GM12892 (cell line): ENCODE results near the gene GPR15.

Experiments used
- POLR2A ChIP-seq: IDR thresholded peaks from 2 replicates; pipeline ENCODE4 v1.6.1; 2011; ENCODE audit warnings: low read depth, low read length, control low read depth
- TAF1 ChIP-seq: IDR thresholded peaks from 2 replicates; pipeline ENCODE4 v1.6.1; 2011; ENCODE audit warnings: low read depth, mild to moderate bottlenecking, control low read depth, low read length, borderline replicate concordance

DNA sequence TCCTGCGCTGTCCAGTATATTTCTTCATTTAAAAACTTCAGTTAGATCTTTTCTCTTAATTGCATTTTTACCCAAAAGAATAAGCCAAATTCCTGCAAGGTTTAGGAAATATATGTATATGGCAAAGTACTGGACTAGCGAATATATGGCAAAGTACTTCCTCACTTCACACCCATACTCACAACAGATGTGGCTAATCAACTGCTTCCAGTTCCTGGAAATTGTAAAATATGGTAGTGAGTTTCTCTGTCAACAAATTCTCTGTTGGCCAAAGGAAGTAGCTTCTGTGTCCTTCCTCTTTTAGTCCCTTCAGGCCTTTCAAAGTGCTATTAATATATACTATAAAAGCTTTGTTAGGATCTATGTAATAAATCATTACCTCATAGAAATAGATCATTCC lies 22.0 kb downstream of the GPR15 start:
- TF ChIP-seq POLR2A (peak; percentile 33; the same call in 1 of the 2 replicates), TAF1 (no peak)
